RWPE2 (cell line): ENCODE data around the gene LINGO1.

ENCODE experiments used
- ATAC-seq: fragments of 200-7000 bp; cut with Tn5 transposase; 3 replicates; pipeline ENCODE4 v1.9.1; 2021; ENCODE audit warnings: low read depth
- DNase-seq: peaks from one replicate; pipeline ENCODE4 v3.0.0-alpha.2; 2020; ENCODE audit warnings: low spot score
- H3K27ac ChIP-seq: fragments of 450-650 bp; 2 replicates; pipeline ENCODE4 v1.5.1; 2017; ENCODE audit warnings: mild to moderate bottlenecking; ENCODE audit not compliant: poor library complexity, severe bottlenecking
- H3K27me3 ChIP-seq: fragments of 250-450 bp; sonication (Bioruptor Pico); 2 replicates; pipeline ENCODE4 v1.5.1; 2021; ENCODE audit warnings: mild to moderate bottlenecking, moderate library complexity; ENCODE audit not compliant: insufficient read depth, poor library complexity, severe bottlenecking
- H3K36me3 ChIP-seq: fragments of 250-450 bp; sonication (Bioruptor Pico); 2 replicates; pipeline ENCODE4 v1.5.1; 2020; ENCODE audit warnings: low read depth, mild to moderate bottlenecking, moderate library complexity
- H3K4me1 ChIP-seq: fragments of 250-450 bp; sonication (Bioruptor Pico); 2 replicates; pipeline ENCODE4 v1.5.1; 2021; ENCODE audit warnings: mild to moderate bottlenecking, moderate library complexity; ENCODE audit not compliant: insufficient read depth, poor library complexity, severe bottlenecking
- H3K4me3 ChIP-seq: fragments of 250-450 bp; sonication (Bioruptor Pico); 2 replicates; pipeline ENCODE4 v1.5.1; 2021; ENCODE audit warnings: mild to moderate bottlenecking, moderate library complexity; ENCODE audit not compliant: severe bottlenecking
- H3K9me3 ChIP-seq: fragments of 250-450 bp; sonication (Bioruptor Pico); 2 replicates; pipeline ENCODE4 v1.5.1; 2021; ENCODE audit warnings: mild to moderate bottlenecking, moderate library complexity; ENCODE audit not compliant: severe bottlenecking
- TF ChIP-seq, protein P1 (sequence below): fragments of 450-650 bp; IDR thresholded peaks from one replicate; pipeline ENCODE4 v1.5.1; 2017; ENCODE audit warnings: mild to moderate bottlenecking, moderate library complexity; ENCODE audit not compliant: poor library complexity, severe bottlenecking

Gene LINGO1

DNA sequence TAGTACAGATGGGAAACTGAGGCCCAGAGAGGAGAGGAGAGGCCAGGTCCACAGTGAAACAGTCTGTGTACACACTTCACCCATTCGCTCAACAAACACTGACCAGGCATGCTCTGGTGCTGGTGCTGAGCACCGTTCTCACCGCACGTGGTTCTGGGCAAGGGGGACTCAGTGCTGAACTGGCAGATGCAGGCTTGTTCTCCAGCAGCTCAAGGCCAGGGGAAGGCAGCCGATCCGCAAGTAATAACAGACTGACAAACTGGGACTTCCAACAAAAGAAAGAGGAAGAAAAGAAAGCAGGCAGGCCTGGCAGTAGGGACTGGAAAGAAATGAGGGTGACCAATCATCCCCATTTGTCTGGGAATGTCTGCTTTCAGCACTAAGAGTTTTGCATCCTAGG is 25.6 kb upstream of the LINGO1 start:
- DNase-seq (no peak), ATAC-seq (no peak)
- H3K4me1 ChIP-seq = no peaks in the 10 kb centered on the region
- TF ChIP-seq, protein P1, sequence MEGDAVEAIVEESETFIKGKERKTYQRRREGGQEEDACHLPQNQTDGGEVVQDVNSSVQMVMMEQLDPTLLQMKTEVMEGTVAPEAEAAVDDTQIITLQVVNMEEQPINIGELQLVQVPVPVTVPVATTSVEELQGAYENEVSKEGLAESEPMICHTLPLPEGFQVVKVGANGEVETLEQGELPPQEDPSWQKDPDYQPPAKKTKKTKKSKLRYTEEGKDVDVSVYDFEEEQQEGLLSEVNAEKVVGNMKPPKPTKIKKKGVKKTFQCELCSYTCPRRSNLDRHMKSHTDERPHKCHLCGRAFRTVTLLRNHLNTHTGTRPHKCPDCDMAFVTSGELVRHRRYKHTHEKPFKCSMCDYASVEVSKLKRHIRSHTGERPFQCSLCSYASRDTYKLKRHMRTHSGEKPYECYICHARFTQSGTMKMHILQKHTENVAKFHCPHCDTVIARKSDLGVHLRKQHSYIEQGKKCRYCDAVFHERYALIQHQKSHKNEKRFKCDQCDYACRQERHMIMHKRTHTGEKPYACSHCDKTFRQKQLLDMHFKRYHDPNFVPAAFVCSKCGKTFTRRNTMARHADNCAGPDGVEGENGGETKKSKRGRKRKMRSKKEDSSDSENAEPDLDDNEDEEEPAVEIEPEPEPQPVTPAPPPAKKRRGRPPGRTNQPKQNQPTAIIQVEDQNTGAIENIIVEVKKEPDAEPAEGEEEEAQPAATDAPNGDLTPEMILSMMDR = no peak
- peaks cover 28% of the 10 kb centered on the region for H3K27me3 ChIP-seq
- H3K9me3 ChIP-seq = no peaks in the 10 kb centered on the region
- no peak overlapping the region for H3K27ac ChIP-seq
- no peaks in the 10 kb centered on the region for H3K36me3 ChIP-seq
- H3K4me3 ChIP-seq = no peak overlapping the region

DNA sequence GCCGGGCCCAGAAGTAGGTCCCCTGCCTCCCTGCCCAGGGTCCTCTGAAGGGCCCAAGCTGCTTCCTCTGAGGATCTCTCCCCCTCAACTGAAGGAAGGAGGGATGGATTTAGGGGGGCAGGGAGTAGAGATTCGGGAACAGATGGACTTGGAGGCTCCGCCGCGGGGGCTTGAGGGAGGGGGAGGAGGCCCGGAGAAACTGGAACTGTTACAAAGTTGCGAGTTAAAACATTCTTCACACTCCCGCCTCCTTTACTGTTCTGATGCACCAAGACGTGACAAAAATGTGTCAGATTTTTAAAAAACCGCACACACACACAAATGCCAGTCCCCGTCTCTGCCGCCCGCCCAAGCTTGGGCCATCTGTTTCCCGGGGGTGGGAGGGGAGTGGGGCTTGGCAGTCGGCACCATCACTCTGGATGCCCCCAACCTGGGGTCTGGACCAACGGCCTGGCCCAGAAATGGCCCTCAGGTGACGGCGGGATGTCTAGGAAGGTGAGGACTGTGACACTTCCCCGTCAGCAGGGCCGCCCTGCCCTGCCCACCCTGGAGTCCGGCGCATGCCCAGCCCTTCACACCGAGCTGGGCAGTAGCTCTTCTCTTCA is 25.0 kb upstream of the LINGO1 start:
- H3K4me1 ChIP-seq = no peaks in the 10 kb centered on the region
- DNase-seq (no peak), ATAC-seq (no peak)
- H3K27me3 ChIP-seq = peaks cover 28% of the 10 kb centered on the region
- H3K9me3 ChIP-seq = no peaks in the 10 kb centered on the region
- no peaks in the 10 kb centered on the region for H3K36me3 ChIP-seq
- no peak overlapping the region for H3K4me3 ChIP-seq
- TF ChIP-seq, protein P1 = no peak
- H3K27ac ChIP-seq = no peak overlapping the region

DNA sequence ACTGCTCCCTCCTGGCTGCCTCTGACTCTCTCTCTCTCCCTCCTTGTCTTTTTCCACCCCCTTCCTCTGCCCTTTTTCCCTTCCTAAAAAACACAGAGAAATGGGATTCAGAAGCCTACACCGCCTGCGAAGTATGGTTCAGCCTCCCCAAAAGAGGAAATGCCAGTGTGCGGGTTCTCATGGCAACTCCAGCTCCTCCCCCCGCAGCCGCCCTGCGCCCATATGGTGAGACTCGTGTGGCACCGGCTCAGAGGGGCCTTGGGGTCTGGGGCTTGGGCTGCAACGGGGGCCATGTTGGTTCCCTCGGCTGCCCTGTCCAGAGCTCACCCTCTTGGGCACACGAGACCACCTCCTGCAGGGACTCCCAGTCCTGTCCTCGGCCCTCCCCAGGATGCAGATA is 23.6 kb upstream of the LINGO1 start:
- Histone ChIP-seq H3K9me3 (no peaks in the 10 kb centered on the region), H3K4me3 (no peak overlapping the region), H3K4me1 (no peaks in the 10 kb centered on the region), H3K36me3 (no peaks in the 10 kb centered on the region), H3K27me3 (peaks cover 28% of the 10 kb centered on the region), H3K27ac (no peak overlapping the region)
- TF ChIP-seq, protein P1 = no peak
- DNase-seq (no peak), ATAC-seq (no peak)

DNA sequence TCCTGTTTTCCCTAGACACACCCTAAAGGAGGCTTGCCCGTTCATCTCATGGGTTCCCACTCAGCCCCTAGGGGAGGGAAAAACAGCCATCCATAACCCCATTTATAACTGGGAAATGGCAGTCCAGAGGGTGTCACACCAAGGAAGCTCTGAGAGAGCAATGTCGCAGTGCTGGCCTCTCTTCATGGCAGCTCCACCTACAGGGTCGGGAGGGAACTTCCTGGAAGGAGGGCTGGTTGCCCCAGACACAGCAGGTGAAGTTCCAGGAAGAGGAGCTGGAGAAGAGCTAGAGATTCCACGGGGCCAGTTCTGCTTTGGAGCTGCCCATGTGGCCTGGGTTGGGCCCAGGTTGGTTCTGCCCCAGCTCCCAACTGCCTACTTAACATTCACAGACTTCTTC is 22.3 kb upstream of the LINGO1 start:
- 0 out of 3 replicates have a peak, but pooled peaks have one; percentile 18 for ATAC-seq
- no peaks in the 10 kb centered on the region for H3K4me1 ChIP-seq
- peaks cover 32% of the 10 kb centered on the region for H3K27me3 ChIP-seq
- no peaks in the 10 kb centered on the region for H3K36me3 ChIP-seq
- no peaks in the 10 kb centered on the region for H3K9me3 ChIP-seq
- no peak overlapping the region for H3K27ac ChIP-seq
- no peak overlapping the region for H3K4me3 ChIP-seq
- TF ChIP-seq, protein P1 = no peak
- no peak for DNase-seq

DNA sequence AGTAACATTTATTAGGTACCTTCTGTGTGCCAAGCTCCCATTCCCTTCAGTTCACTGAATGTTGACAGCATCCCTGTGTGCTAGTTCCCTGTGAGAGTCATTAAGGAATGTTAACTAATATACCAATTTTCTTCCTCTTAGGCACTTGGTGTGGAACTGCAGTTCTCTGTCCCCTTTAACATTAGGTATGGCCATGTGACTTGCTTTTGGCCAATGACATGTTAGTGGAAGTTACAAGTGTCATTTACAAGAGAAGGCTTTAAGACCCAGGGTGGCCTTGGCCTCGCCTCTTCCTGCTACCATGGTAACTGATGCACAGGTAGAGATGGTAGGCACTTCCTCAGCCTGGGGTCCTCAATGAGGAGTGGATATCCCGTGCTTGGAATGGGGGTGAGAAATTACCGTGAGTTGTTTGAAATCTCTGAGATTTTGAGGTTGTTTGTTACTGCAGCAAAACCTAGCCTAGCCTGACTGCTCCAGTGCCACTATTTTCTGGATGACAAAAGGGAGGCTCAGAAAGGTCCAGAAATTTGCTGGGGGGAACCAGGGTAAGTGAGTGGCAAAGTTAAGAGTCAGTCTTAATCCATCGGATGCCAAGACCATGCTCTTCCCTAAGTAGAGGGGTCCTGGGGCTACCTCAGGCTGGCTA is 21.2 kb upstream of the LINGO1 start:
- ATAC-seq (no peak), DNase-seq (no peak)
- Histone ChIP-seq H3K36me3 (no peaks in the 10 kb centered on the region), H3K27ac (no peak overlapping the region), H3K4me1 (no peaks in the 10 kb centered on the region), H3K9me3 (no peaks in the 10 kb centered on the region), H3K27me3 (peaks cover 32% of the 10 kb centered on the region), H3K4me3 (no peak overlapping the region)
- TF ChIP-seq, protein P1 = no peak
